Measurements from ENCODE around the gene NOTUM. TPM values are rescaled to one million over a fixed set of nuclear protein-coding genes. Genes with fewer than 3 reads are reported as not detected.

NOTUM gene
- total and polyA plus RNA-seq, 4 donors = 0.19 to 5.4 (median 1.6) TPM

DNA sequence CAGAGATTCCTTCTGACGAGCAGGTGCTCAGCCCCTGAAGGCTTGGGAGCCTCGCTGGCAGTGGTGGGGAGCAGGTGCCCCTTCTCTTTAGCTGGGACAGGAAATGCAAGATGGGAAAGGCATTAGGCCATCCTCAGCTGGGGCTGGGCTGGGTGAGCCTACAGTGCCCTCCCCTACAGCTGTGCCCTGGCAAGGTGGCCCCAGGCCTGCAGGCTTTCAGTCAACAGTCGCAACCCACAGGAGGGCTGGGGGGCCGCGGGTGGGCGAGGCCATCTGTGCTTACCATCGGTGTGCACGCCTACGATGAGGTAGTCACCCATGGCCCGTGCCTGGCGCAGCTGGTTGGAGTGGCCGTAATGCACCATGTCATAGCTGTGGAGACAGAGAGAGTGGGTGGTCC is 51.8 kb downstream of the NOTUM start:
- Histone ChIP-seq H3K4me1 (ENCODE audit: control insufficient read depth in 4 of 4, insufficient read depth in 4 of 4, low read length in 3 of 4) (peaks cover 8 to 41% (median 16%) of the 10 kb centered on the region in 4 donors), H3K4me3 (ENCODE audit: low read depth in 1 of 3, low read length in 3 of 3) (no peak overlapping the region), H3K27me3 (ENCODE audit: control insufficient read depth in 4 of 4, insufficient read depth in 4 of 4, low read length in 3 of 4) (no peaks in the 10 kb centered on the region), H3K9me3 (ENCODE audit: control insufficient read depth in 4 of 4, low read length in 3 of 4) (no peaks in the 10 kb centered on the region), H3K36me3 (ENCODE audit: control insufficient read depth in 4 of 4, insufficient read depth in 3 of 4, low read depth in 1 of 4, low read length in 3 of 4) (peaks cover 9 to 52% (median 29%) of the 10 kb centered on the region in 4 donors), H3K27ac (ENCODE audit: low read depth in 1 of 2, low read length in 2 of 2) (no peak overlapping the region), H3K9ac (ENCODE audit: low read depth in 1 of 2, low read length in 2 of 2) (no peak overlapping the region)
- no peak for DNase-seq (ENCODE audit: low spot score)
- WGBS = 95% methylated on average over 12 of the region's 12 CpGs
- TF ChIP-seq RXRA (IDR thresholded peaks at IDR 0.05) (no peak), YY1 (IDR thresholded peaks at IDR 0.05) (no peak), FOXA1 (IDR thresholded peaks at IDR 0.05) (no peak), FOXA2 (IDR thresholded peaks at IDR 0.05) (no peak)

- Histone ChIP-seq H3K9me3 (ENCODE audit: control insufficient read depth in 4 of 4, low read length in 3 of 4) (no peaks in the 10 kb centered on the region), H3K9ac (ENCODE audit: low read depth in 1 of 2, low read length in 2 of 2) (no peak overlapping the region), H3K36me3 (ENCODE audit: control insufficient read depth in 4 of 4, insufficient read depth in 3 of 4, low read depth in 1 of 4, low read length in 3 of 4) (peaks cover 6 to 48% (median 25%) of the 10 kb centered on the region in 4 donors), H3K27ac (ENCODE audit: low read depth in 1 of 2, low read length in 2 of 2) (no peak overlapping the region), H3K27me3 (ENCODE audit: control insufficient read depth in 4 of 4, insufficient read depth in 4 of 4, low read length in 3 of 4) (no peaks in the 10 kb centered on the region), H3K4me1 (ENCODE audit: control insufficient read depth in 4 of 4, insufficient read depth in 4 of 4, low read length in 3 of 4) (peaks cover 8 to 41% (median 16%) of the 10 kb centered on the region in 4 donors), H3K4me3 (ENCODE audit: low read depth in 1 of 3, low read length in 3 of 3) (no peak overlapping the region)
- 96% methylated on average over 11 of the region's 11 CpGs for WGBS
- DNase-seq (ENCODE audit: low spot score) = no peak
- no peak for TF ChIP-seq TAF1 (conservative IDR thresholded peaks at IDR 0.05)
- TF ChIP-seq NR2F2 (IDR thresholded peaks at IDR 0.05) = no peak
- TF ChIP-seq ZBTB33 (IDR thresholded peaks at IDR 0.05) = no peak
- no peak for TF ChIP-seq RAD21 (IDR thresholded peaks at IDR 0.05)
- TF ChIP-seq MAX (IDR thresholded peaks at IDR 0.05) = no peak
- no peak for TF ChIP-seq RXRA (IDR thresholded peaks at IDR 0.05)
- TF ChIP-seq SP1 (IDR thresholded peaks at IDR 0.05) = no peak
- no peak for TF ChIP-seq YY1 (IDR thresholded peaks at IDR 0.05)
- no peak for TF ChIP-seq HNF4G (IDR thresholded peaks at IDR 0.05)
- TF ChIP-seq, protein P1, sequence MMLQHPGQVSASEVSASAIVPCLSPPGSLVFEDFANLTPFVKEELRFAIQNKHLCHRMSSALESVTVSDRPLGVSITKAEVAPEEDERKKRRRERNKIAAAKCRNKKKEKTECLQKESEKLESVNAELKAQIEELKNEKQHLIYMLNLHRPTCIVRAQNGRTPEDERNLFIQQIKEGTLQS (IDR thresholded peaks at IDR 0.05) = no peak
- no peak for TF ChIP-seq FOXA2 (IDR thresholded peaks at IDR 0.05)
- TF ChIP-seq REST (IDR thresholded peaks at IDR 0.05) = no peak
- TF ChIP-seq GABPA (IDR thresholded peaks at IDR 0.05 in 1 of 2, conservative IDR thresholded peaks at IDR 0.05 in 1 of 2) = no peak
- TF ChIP-seq FOXA1 (IDR thresholded peaks at IDR 0.05) = no peak
Observed at GRCh38 chr17:81908793-81909192, 52.2 kb downstream of the NOTUM start.

All from liver (tissue), 9 donors.